GM23338 (cell line): ENCODE results near the gene ZNF226. TPM values are rescaled to one million over a fixed set of nuclear protein-coding genes. Genes with fewer than 3 reads are reported as not detected.
A peak's percentile ranks its signal among the peaks of the same experiment; 100 is the strongest.

Source experiments
- ATAC-seq: fragments of 200-7000 bp; cut with Tn5 transposase; 3 replicates; pipeline ENCODE4 v1.9.1; 2020
- DNase-seq: peaks from one replicate; pipeline ENCODE4 v3.0.0-alpha.2; 2015; ENCODE audit warnings: low spot score
- H2AFZ ChIP-seq: fragments of 200-600 bp; sonication (generic); 2 replicates; pipeline ENCODE4 v1.8.0; 2016; ENCODE audit warnings: antibody characterized with exemption, mild to moderate bottlenecking, moderate library complexity
- H3F3A ChIP-seq: fragments of 200-600 bp; sonication (generic); replicated peaks from 2 replicates; pipeline ENCODE4 v1.8.0; 2017; ENCODE audit warnings: antibody characterized with exemption, mixed run types, low read depth
- H3K27ac ChIP-seq: fragments of 200-600 bp; sonication (generic); 2 replicates; pipeline ENCODE4 v1.6.1; 2016; ENCODE audit warnings: low read depth
- H3K27me3 ChIP-seq: fragments of 200-600 bp; sonication (generic); 2 replicates; pipeline ENCODE4 v1.8.0; 2016; ENCODE audit warnings: mild to moderate bottlenecking, mixed run types, moderate library complexity; ENCODE audit not compliant: insufficient read depth
- H3K36me3 ChIP-seq: fragments of 200-600 bp; sonication (generic); 2 replicates; pipeline ENCODE4 v1.8.0; 2016; ENCODE audit warnings: mild to moderate bottlenecking; ENCODE audit not compliant: insufficient read depth
- H3K4me1 ChIP-seq: fragments of 200-600 bp; sonication (generic); 2 replicates; pipeline ENCODE4 v1.8.0; 2016; ENCODE audit warnings: mild to moderate bottlenecking, moderate library complexity; ENCODE audit not compliant: insufficient read depth
- H3K4me2 ChIP-seq: fragments of 200-600 bp; sonication (generic); 2 replicates; pipeline ENCODE4 v1.7.1; 2017; ENCODE audit warnings: mixed run types
- H3K4me3 ChIP-seq: fragments of 200-600 bp; sonication (generic); 2 replicates; pipeline ENCODE4 v1.6.1; 2016; ENCODE audit warnings: mixed run types
- H3K79me2 ChIP-seq: fragments of 200-600 bp; sonication (generic); replicated peaks from 2 replicates; pipeline ENCODE4 v1.8.0; 2017; ENCODE audit warnings: mild to moderate bottlenecking; ENCODE audit not compliant: insufficient read depth
- H3K9me2 ChIP-seq: fragments of 200-600 bp; sonication (generic); 2 replicates; pipeline ENCODE4 v1.8.0; 2017; ENCODE audit not compliant: insufficient read depth
- H4K20me1 ChIP-seq: fragments of 200-600 bp; sonication (generic); replicated peaks from 2 replicates; pipeline ENCODE4 v1.8.0; 2017; ENCODE audit warnings: mild to moderate bottlenecking; ENCODE audit not compliant: insufficient read depth
- H3K27ac Mint-ChIP-seq: 2 replicates; pipeline ENCODE4 v1.8.0; 2020; ENCODE audit warnings: inconsistent platforms, mild to moderate bottlenecking, moderate library complexity, mixed read lengths
- H3K27me3 Mint-ChIP-seq: 3 replicates; pipeline ENCODE4 v1.8.0; 2022; ENCODE audit warnings: low read depth, mild to moderate bottlenecking, moderate library complexity, mixed read lengths, inconsistent platforms; ENCODE audit not compliant: insufficient read depth, poor library complexity
- H3K36me3 Mint-ChIP-seq: 3 replicates; pipeline ENCODE4 v1.8.0; 2021; ENCODE audit warnings: low read depth, mild to moderate bottlenecking, inconsistent platforms, moderate library complexity, mixed read lengths
- H3K4me1 Mint-ChIP-seq: 3 replicates; pipeline ENCODE4 v1.8.0; 2020; ENCODE audit warnings: mild to moderate bottlenecking, inconsistent platforms, mixed read lengths
- H3K4me3 Mint-ChIP-seq: 3 replicates; pipeline ENCODE4 v1.8.0; 2021; ENCODE audit warnings: moderate library complexity, mild to moderate bottlenecking, inconsistent platforms, mixed read lengths
- H3K9me3 Mint-ChIP-seq: 3 replicates; pipeline ENCODE4 v1.8.0; 2020; ENCODE audit warnings: moderate library complexity, mild to moderate bottlenecking, inconsistent platforms, mixed read lengths
- CTCF ChIP-seq, 2 experiments: fragments of 200-600 bp in 1 of 2; sonication (generic) in 1 of 2; conservative IDR thresholded peaks; 2 replicates each; pipeline versions ENCODE4 v1.5.1 to v1.6.1; 2016 to 2017; ENCODE audit warnings: antibody characterized with exemption in 2 of 2, low read depth in 2 of 2, mild to moderate bottlenecking in 2 of 2, moderate library complexity in 1 of 2
- ETS1 ChIP-seq: IDR thresholded peaks from 2 replicates; pipeline ENCODE4 v1.6.1; 2016; ENCODE audit warnings: antibody characterized with exemption
- EZH2phosphoT487 ChIP-seq: fragments of 200-600 bp; sonication (generic); IDR thresholded peaks from one replicate; pipeline ENCODE4 v1.8.1; 2018; ENCODE audit warnings: antibody characterized with exemption; ENCODE audit not compliant: unreplicated experiment
- JUNB ChIP-seq: IDR thresholded peaks from one replicate; pipeline ENCODE4 v1.6.1; 2016; ENCODE audit warnings: antibody characterized with exemption; ENCODE audit not compliant: unreplicated experiment
- NANOG ChIP-seq: IDR thresholded peaks from 2 replicates; pipeline ENCODE4 v1.6.1; 2016; ENCODE audit warnings: antibody characterized with exemption, borderline replicate concordance
- REST ChIP-seq: IDR thresholded peaks from one replicate; pipeline ENCODE4 v1.6.1; 2018; ENCODE audit warnings: antibody characterized with exemption; ENCODE audit not compliant: unreplicated experiment
- ZNF331 ChIP-seq: fragments of 250-450 bp; sonication (Bioruptor Pico); IDR thresholded peaks from 2 replicates; pipeline ENCODE4 v1.5.0; 2020; ENCODE audit warnings: low read depth, mild to moderate bottlenecking, moderate library complexity
- ZNF462 ChIP-seq: fragments of 250-450 bp; sonication (Bioruptor Pico); IDR thresholded peaks from 2 replicates; pipeline ENCODE4 v1.5.0; 2020; ENCODE audit warnings: mild to moderate bottlenecking, moderate library complexity
- polyA plus RNA-seq: library from polyadenylated mRNA; unstranded; fragments of >200 nt; fragmentation: Nextera tagmentation; extraction: Ambion mirVana; gene quantifications from 2 replicates; pipeline ENCODE4 v1.2.1, GENCODE V29; 2016
- total RNA-seq: library from RNA; depleted of rRNA; stranded (reverse); fragments of >200 nt; shearing (Covaris generic); gene quantifications from 2 replicates; pipeline ENCODE4 v1.2.3, GENCODE V29; 2014

ZNF226 gene
- total and polyA plus RNA-seq, 2 experiments from 2014 or later = 10.5 to 11.7 TPM

GRCh38 chr19:44156475-44156874, 8.4 kb upstream of the ZNF226 start (continued):
- TF ChIP-seq REST = no peak
- TF ChIP-seq ZNF331 (CRISPR knock-in tag) = no peak

GRCh38 chr19:44163789-44164188, 1.1 kb upstream of the ZNF226 start:
- Histone ChIP-seq H3K4me2 (no peak overlapping the region), H3K4me1 (peaks cover 10% of the 10 kb centered on the region), H3F3A (no peaks in the 10 kb centered on the region), H3K36me3 (0 out of 2 replicates have a peak, but pooled peaks cover 15% of the 10 kb centered on the region), H3K79me2 (peaks cover 34% of the 10 kb centered on the region), H4K20me1 (no peaks in the 10 kb centered on the region), H3K4me3 (no peak overlapping the region), H3K27ac (no peak overlapping the region), H3K27me3 (no peaks in the 10 kb centered on the region), H3K9me2 (no peaks in the 10 kb centered on the region), H2AFZ (0 out of 2 replicates have a peak overlapping the region, but pooled peaks have one; percentile 28)
- Mint-ChIP-seq H3K4me1 (peaks cover 7% of the 10 kb centered on the region; the same call in 2 of the 3 replicates), H3K27me3 (peaks cover 3% of the 10 kb centered on the region), H3K27ac (no peak overlapping the region), H3K9me3 (peaks cover 4% of the 10 kb centered on the region), H3K4me3 (no peak overlapping the region), H3K36me3 (peaks cover 30% of the 10 kb centered on the region)
- ATAC-seq = no peak
- DNase-seq = no peak
- TF ChIP-seq REST (no peak), CTCF (conservative IDR thresholded peaks at IDR 0.05; ENCODE audit: low read depth in 2 of 2) (no peak), ETS1 (no peak), JUNB (no peak), EZH2phosphoT487 (no peak), ZNF462 (CRISPR knock-in tag) (no peak), NANOG (no peak), ZNF331 (CRISPR knock-in tag) (no peak)
